GM12878 (cell line): ENCODE measurements around the gene SERPINF2.

Experiments
- CTCF ChIP-seq, 3 experiments: IDR thresholded peaks in 2 of 3; conservative IDR thresholded peaks in 1 of 3; 2 replicates each; pipeline ENCODE4 v1.5.1; 2011; ENCODE audit warnings: low read depth in 3 of 3, low read length in 3 of 3, mild to moderate bottlenecking in 3 of 3, control low read depth in 2 of 3, moderate library complexity in 2 of 3, inconsistent platforms in 1 of 3, mixed read lengths in 1 of 3; ENCODE audit not compliant: control insufficient read depth in 2 of 3, insufficient read depth in 1 of 3; ENCODE audit errors: extremely low read depth in 1 of 3
- EP300 ChIP-seq, 2 experiments: fragments of 150-350 bp in 1 of 2; IDR thresholded peaks; 2 replicates each; pipeline ENCODE4 v1.6.1; 2011 to 2012; ENCODE audit warnings: low read depth in 2 of 2, low read length in 2 of 2, borderline replicate concordance in 1 of 2, improper control_type of control experiment in 1 of 2, inconsistent platforms in 1 of 2; ENCODE audit not compliant: control insufficient read depth in 1 of 2
- ESRRA ChIP-seq: IDR thresholded peaks from 2 replicates; pipeline ENCODE4 v1.6.1; 2012; ENCODE audit warnings: mild to moderate bottlenecking, low read length, improper control_type of control experiment
- IKZF1 ChIP-seq: fragments of 450-650 bp; conservative IDR thresholded peaks from 2 replicates; pipeline ENCODE4 v1.6.1; 2017; ENCODE audit warnings: antibody characterized with exemption, mild to moderate bottlenecking
- LARP7 ChIP-seq: fragments of 450-650 bp; IDR thresholded peaks from 2 replicates; pipeline ENCODE4 v1.6.1; 2017; ENCODE audit warnings: mild to moderate bottlenecking
- PAX8 ChIP-seq: fragments of 450-650 bp; IDR thresholded peaks from 2 replicates; pipeline ENCODE4 v1.6.1; 2017; ENCODE audit warnings: mild to moderate bottlenecking, moderate library complexity
- POLR2A ChIP-seq: IDR thresholded peaks from 2 replicates; pipeline ENCODE4 v1.6.1; 2011; ENCODE audit warnings: low read depth, mild to moderate bottlenecking, low read length
- POLR2AphosphoS5 ChIP-seq: IDR thresholded peaks from 2 replicates; pipeline ENCODE4 v1.6.1; 2011; ENCODE audit warnings: mild to moderate bottlenecking, low read length, inconsistent platforms
- SMAD1 ChIP-seq: fragments of 450-650 bp; IDR thresholded peaks from 2 replicates; pipeline ENCODE4 v1.6.1; 2018; ENCODE audit warnings: mild to moderate bottlenecking, low read depth; ENCODE audit not compliant: partially characterized antibody
- YY1 ChIP-seq: IDR thresholded peaks from 2 replicates; pipeline ENCODE4 v1.6.1; 2011; ENCODE audit warnings: low read depth, mild to moderate bottlenecking, low read length

- TF ChIP-seq PAX8, result no peak
- TF ChIP-seq EP300 (IDR thresholded peaks at IDR 0.05; ENCODE audit: borderline replicate concordance in 1 of 2, control insufficient read depth in 1 of 2, low read depth in 2 of 2, low read length in 2 of 2), result no peak
- TF ChIP-seq POLR2A, result no peak
- TF ChIP-seq ESRRA, result no peak
- no peak for TF ChIP-seq YY1
- no peak for TF ChIP-seq CTCF (IDR thresholded peaks at IDR 0.05 in 2 of 3, conservative IDR thresholded peaks at IDR 0.05 in 1 of 3; ENCODE audit: control insufficient read depth in 2 of 3, extremely low read depth in 1 of 3, insufficient read depth in 1 of 3, low read depth in 3 of 3, low read length in 3 of 3)
- no peak for TF ChIP-seq POLR2AphosphoS5
- no peak for TF ChIP-seq SMAD1
- TF ChIP-seq IKZF1, result no peak
- TF ChIP-seq LARP7, result no peak
Observed at GRCh38 chr17:1779571-1780131, 37.0 kb downstream of the SERPINF2 start.
